ENCODE measurements around the gene TPST1.
"Not testable (repeated sequence)": the region's sequence is repeated elsewhere in the genome, so short reads cannot be mapped to it uniquely, and the experiment has no call there.

Gene TPST1

GRCh38 chr7:66348531-66348930, 143.4 kb downstream of the TPST1 start:
- no peak for DNase-seq

DNA sequence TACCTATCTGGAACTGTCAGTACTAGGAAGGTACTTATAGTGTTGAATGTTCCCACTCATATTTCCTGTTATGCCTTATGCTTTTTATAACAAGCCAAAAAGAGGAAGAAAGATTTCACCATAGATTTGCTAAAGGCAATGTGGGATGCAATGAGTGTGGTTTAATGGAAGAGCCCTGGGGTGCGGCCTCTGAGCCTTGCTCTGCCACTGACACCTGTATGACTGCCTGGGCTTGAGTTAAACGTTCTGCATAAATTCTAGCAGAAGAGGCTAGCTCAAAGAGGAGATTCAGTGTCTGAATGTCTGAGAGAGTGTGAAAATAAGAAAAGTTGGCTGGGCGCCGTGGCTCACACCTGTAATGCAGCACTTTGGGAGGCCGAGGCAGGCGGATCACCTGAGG, 143.8 kb downstream of the TPST1 start:
- DNase-seq = no peak

- no peak for DNase-seq
Observed at GRCh38 chr7:66352071-66352470, 146.9 kb downstream of the TPST1 start.

GRCh38 chr7:66353547-66353946, 148.4 kb downstream of the TPST1 start:
- no peak for DNase-seq

DNA sequence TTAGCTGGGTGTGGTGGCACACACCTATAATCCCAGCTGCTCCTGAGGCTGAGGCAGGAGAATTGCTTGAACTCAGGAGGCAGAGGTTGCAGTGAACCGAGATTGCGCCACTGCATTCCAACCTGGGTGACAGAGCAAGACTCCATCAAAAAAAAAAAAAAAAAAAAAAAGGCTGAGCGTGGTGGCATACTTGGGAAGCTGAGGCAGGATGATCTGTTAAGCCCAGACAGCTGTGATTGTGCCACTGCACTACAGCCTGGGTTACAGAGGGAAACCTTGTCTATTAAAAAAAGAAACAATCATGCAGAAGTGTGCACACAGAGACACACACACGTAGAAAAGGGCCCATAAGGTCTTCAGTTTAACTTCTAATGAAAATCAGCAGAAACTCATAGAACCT, 150.6 kb downstream of the TPST1 start:
- no peak for DNase-seq

- no peak for DNase-seq
Observed at GRCh38 chr7:66356277-66356721, 151.2 kb downstream of the TPST1 start.

GRCh38 chr7:66357087-66357486, 152.0 kb downstream of the TPST1 start:
- no peak for DNase-seq

GRCh38 chr7:66359656-66360211, 154.6 kb downstream of the TPST1 start:
- peak; percentile 40 for DNase-seq

DNA sequence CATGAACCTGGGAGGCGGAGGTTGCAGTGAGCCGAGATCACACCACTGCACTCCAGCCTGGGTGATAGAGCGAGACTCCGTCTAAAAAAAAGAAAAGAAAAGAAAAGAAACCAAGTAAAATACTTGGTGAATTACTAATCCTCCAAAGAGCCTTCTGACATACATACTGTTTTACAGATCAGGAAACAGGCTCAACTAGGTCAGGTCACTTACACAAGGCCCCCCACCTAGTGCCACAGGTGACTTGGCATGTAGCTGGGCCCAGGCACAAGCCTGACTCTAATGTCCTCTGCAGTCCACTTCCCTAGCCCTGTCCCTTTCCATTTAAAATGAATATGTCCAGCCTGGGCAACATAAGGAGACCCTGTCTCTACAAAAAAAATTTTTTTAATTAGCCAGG, 157.0 kb downstream of the TPST1 start:
- no peak for DNase-seq

DNA sequence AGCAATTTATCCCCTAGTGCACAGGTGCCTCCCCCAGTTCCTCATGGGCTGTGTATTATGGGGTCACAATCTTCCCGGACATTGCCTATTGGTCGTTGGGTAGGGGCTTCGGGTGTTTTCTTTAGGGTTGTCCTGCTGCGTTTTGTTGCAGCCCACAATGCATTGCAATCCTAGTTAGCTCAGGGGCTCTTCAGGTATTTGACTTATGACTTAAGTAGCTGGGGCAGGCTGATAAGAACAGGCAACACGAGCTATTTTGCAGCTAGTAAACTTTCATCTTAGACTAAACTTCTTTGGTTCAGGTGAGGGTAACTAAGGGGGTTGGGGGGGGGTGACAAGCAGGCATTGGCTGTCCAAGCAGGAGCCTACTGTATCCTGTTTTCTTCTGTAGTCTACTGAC, 158.5 kb downstream of the TPST1 start:
- DNase-seq = no peak

GRCh38 chr7:66365031-66365430, 159.9 kb downstream of the TPST1 start:
- not testable (repeated sequence) for DNase-seq

GRCh38 chr7:66371096-66371824, 166.1 kb downstream of the TPST1 start:
- DNase-seq = no peak

- not testable (repeated sequence) for DNase-seq
Observed at GRCh38 chr7:66374141-66374840, 169.2 kb downstream of the TPST1 start.

DNA sequence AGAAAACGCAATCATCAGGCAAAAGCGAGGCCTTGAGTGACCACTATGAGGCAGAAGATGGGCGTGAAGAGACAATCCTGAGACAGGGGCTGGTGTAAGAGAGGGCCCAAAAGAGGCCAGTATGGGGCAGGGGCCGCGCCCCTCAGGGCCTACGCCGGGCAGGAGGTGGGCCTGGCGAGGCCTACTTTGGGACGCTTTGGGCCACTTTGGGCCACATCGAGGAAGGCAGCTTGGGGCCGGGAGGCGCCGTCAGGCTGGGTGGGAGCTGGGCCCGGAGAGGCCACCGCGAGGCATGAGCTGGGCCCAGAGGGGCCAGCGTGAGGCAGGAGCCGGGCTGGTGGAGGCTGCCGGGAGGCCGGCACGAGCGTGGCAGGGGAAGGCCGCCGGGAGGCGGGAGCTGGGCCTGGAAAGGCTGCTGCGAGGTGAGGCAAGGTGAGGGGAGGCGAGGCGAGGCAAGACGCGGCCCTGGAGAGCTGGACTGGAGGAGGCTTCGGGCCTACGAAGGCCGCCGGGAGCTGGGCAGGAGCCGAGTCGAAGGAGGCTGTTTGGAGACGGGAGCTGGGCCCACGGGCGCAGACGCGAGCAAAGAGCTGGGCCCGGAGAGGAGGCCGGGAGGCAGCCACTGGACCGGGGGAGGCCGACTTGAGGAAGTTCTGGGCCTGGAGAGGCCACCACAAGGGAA, 171.3 kb downstream of the TPST1 start:
- DNase-seq = no peak

GRCh38 chr7:66377045-66377444, 171.9 kb downstream of the TPST1 start:
- no peak for DNase-seq

DNA sequence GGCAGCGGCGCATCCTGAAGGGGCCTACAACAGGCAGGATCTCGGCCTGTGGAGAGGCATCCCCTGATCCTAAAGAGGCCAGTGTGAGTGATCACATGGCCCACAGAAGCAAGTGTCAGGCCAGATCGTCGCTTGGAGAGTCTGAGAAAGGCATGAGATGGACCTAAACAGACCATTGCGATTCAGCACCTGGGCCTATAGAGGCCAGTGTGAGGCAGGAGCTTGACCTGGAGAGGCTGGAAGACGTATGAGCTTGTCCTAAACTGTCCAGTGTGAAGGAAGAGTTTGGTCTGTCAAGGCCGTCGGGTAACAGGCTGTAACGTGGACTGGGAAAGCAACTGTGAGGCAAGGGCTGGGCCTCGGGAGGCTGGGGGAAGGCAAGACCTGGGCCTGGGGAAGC, 172.6 kb downstream of the TPST1 start:
- no peak for DNase-seq

- DNase-seq = no peak
Observed at GRCh38 chr7:66379542-66380160, 174.5 kb downstream of the TPST1 start.

- no peak for DNase-seq
Observed at GRCh38 chr7:66380272-66380888, 175.2 kb downstream of the TPST1 start.

- DNase-seq = not testable (repeated sequence)
Observed at GRCh38 chr7:66382182-66382923, 177.2 kb downstream of the TPST1 start.

DNA sequence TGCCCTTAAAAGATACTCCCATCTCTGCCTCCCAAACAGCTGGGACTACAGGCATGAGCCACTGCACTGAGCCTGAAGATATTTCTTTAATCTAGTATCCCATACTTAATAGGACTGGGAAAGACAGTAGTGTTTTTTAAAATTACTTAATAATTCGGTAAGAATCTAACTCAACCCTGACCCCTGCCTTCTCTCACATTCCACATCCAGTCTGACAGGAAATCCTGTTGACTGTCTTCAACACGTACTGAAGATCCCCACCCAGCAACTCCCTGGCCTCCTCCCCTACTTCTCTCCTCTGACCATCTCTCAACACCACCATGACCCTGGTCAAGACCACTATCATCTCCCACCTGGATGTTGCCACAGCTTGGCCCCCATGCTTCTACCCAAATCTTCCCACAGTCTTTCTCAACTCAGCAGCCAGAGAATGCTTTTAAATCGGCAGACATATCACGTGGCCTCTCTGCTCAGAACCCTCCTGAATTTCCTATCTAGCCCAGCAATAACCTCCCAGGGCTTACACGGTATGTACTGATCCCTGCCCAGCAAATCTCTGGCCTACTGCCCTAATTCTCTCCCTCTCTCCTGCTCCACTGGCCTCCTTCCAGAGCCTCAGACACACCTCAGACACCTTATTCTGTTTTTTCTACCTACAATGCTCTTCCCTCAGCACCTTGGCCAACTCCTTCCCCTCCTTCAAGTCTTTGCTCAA, 180.2 kb downstream of the TPST1 start:
- DNase-seq = not testable (repeated sequence)

DNA sequence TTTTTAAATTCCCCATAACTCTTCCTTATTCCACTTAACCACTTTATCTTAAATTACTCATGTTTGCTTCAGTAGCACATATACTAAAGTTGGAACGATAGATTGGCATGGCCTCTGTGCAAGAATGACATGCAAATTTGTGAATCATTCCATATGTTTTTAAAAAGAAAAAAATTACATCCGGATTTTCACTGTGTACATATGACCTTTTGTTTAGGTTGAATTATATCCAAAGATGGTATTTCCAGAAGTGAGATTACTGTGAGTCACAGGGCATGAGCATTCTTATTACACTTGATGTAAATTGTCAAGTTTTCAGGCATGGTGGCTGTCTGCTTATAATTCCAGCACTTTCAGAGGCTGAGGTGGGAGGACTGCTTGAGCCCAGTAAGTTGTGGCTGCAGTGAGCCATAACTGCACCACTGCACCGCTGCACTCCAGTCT, 190.0 kb downstream of the TPST1 start:
- not testable (repeated sequence) for DNase-seq

All from left hindlimb (tissue), 1 donor.